ENCODE measurements around the gene NUBPL. TPM values are rescaled to one million over a fixed set of nuclear protein-coding genes. Genes with fewer than 3 reads are reported as not detected.

Gene NUBPL
- total RNA-seq, 1 donor from 2014 or later = 19.5 TPM

GRCh38 chr14:31894351-31894750, 333.1 kb downstream of the NUBPL start:
- H3K9me3 Mint-ChIP-seq (ENCODE audit: low read depth) = no peaks in the 10 kb centered on the region
- no peak for TF ChIP-seq CTCF (IDR thresholded peaks at IDR 0.05; ENCODE audit: unreplicated experiment)
- no peak for DNase-seq (ENCODE audit: low spot score, unreplicated experiment)
- H3K27me3 Mint-ChIP-seq = no peaks in the 10 kb centered on the region
- H3K4me1 Mint-ChIP-seq (ENCODE audit: low read depth) = peaks cover 35% of the 10 kb centered on the region
- no peak overlapping the region for H3K4me3 Mint-ChIP-seq (ENCODE audit: low read depth)
- H3K27ac Mint-ChIP-seq = peak overlapping the region; percentile 49
- no peaks in the 10 kb centered on the region for H3K36me3 Mint-ChIP-seq (ENCODE audit: insufficient read depth)

- peaks cover 35% of the 10 kb centered on the region for H3K4me1 Mint-ChIP-seq (ENCODE audit: low read depth)
- no peak for DNase-seq (ENCODE audit: low spot score, unreplicated experiment)
- no peak overlapping the region for H3K4me3 Mint-ChIP-seq (ENCODE audit: low read depth)
- TF ChIP-seq CTCF (IDR thresholded peaks at IDR 0.05; ENCODE audit: unreplicated experiment) = no peak
- H3K9me3 Mint-ChIP-seq (ENCODE audit: low read depth) = no peaks in the 10 kb centered on the region
- H3K27me3 Mint-ChIP-seq = no peaks in the 10 kb centered on the region
- H3K36me3 Mint-ChIP-seq (ENCODE audit: insufficient read depth) = no peaks in the 10 kb centered on the region
- peak overlapping the region; percentile 15 for H3K27ac Mint-ChIP-seq
Measured at GRCh38 chr14:31895206-31895605, 334.0 kb downstream of the NUBPL start.

GRCh38 chr14:31895646-31896045, 334.4 kb downstream of the NUBPL start:
- Mint-ChIP-seq H3K9me3 (ENCODE audit: low read depth) (no peaks in the 10 kb centered on the region), H3K4me3 (ENCODE audit: low read depth) (no peak overlapping the region), H3K36me3 (ENCODE audit: insufficient read depth) (no peaks in the 10 kb centered on the region), H3K27ac (peak overlapping the region; percentile 15), H3K4me1 (ENCODE audit: low read depth) (peaks cover 35% of the 10 kb centered on the region), H3K27me3 (no peaks in the 10 kb centered on the region)
- no peak for TF ChIP-seq CTCF (IDR thresholded peaks at IDR 0.05; ENCODE audit: unreplicated experiment)
- DNase-seq (ENCODE audit: low spot score, unreplicated experiment) = no peak

- no peaks in the 10 kb centered on the region for H3K9me3 Mint-ChIP-seq (ENCODE audit: low read depth)
- H3K4me1 Mint-ChIP-seq (ENCODE audit: low read depth) = peaks cover 28% of the 10 kb centered on the region
- DNase-seq (ENCODE audit: low spot score, unreplicated experiment) = no peak
- no peak overlapping the region for H3K4me3 Mint-ChIP-seq (ENCODE audit: low read depth)
- no peak for TF ChIP-seq CTCF (IDR thresholded peaks at IDR 0.05; ENCODE audit: unreplicated experiment)
- H3K36me3 Mint-ChIP-seq (ENCODE audit: insufficient read depth) = no peaks in the 10 kb centered on the region
- H3K27me3 Mint-ChIP-seq = no peaks in the 10 kb centered on the region
- H3K27ac Mint-ChIP-seq = no peak overlapping the region
Measured at GRCh38 chr14:31897581-31898186, 336.5 kb downstream of the NUBPL start.

GRCh38 chr14:31898838-31899528, 337.8 kb downstream of the NUBPL start:
- peaks cover 17% of the 10 kb centered on the region for H3K4me1 Mint-ChIP-seq (ENCODE audit: low read depth)
- no peak for TF ChIP-seq CTCF (IDR thresholded peaks at IDR 0.05; ENCODE audit: unreplicated experiment)
- DNase-seq (ENCODE audit: low spot score, unreplicated experiment) = no peak
- no peaks in the 10 kb centered on the region for H3K36me3 Mint-ChIP-seq (ENCODE audit: insufficient read depth)
- no peaks in the 10 kb centered on the region for H3K27me3 Mint-ChIP-seq
- no peak overlapping the region for H3K4me3 Mint-ChIP-seq (ENCODE audit: low read depth)
- H3K9me3 Mint-ChIP-seq (ENCODE audit: low read depth) = no peaks in the 10 kb centered on the region
- no peak overlapping the region for H3K27ac Mint-ChIP-seq

Data from progenitor cell of endocrine pancreas (in vitro differentiated cells).